Parathyroid adenoma (tissue), 2 donors: ENCODE measurements around the gene ARHGAP26.
"Not testable (repeated sequence)": the region's sequence is repeated elsewhere in the genome, so short reads cannot be mapped to it uniquely, and the experiment has no call there.

Source experiments
- H2AFZ ChIP-seq: fragments of 300-600 bp; sonication (generic); one replicate; pipeline ENCODE4 v1.7.0; 2017; ENCODE audit warnings: antibody characterized with exemption, mild to moderate bottlenecking
- H3K27ac ChIP-seq: fragments of 300-600 bp; sonication (generic); one replicate; pipeline ENCODE4 v1.7.0; 2017
- H3K27me3 ChIP-seq: fragments of 300-600 bp; sonication (generic); one replicate; pipeline ENCODE4 v1.7.0; 2017; ENCODE audit warnings: low read length; ENCODE audit not compliant: control insufficient read depth, insufficient read depth
- H3K36me3 ChIP-seq: fragments of 300-600 bp; sonication (generic); one replicate; pipeline ENCODE4 v1.7.0; 2017; ENCODE audit warnings: low read length; ENCODE audit not compliant: control insufficient read depth, insufficient read depth
- H3K4me1 ChIP-seq: fragments of 300-600 bp; sonication (generic); one replicate; pipeline ENCODE4 v1.7.0; 2017; ENCODE audit warnings: control low read depth
- H3K4me2 ChIP-seq: fragments of 300-600 bp; sonication (generic); one replicate; pipeline ENCODE4 v1.7.0; 2017; ENCODE audit warnings: low read length
- H3K4me3 ChIP-seq: fragments of 300-600 bp; sonication (generic); one replicate; pipeline ENCODE4 v1.7.0; 2017; ENCODE audit warnings: low read depth, low read length
- H3K79me2 ChIP-seq: fragments of 300-600 bp; sonication (generic); one replicate; pipeline ENCODE4 v1.7.0; 2017; ENCODE audit warnings: control low read depth
- H3K9ac ChIP-seq: fragments of 300-600 bp; sonication (generic); one replicate; pipeline ENCODE4 v1.7.0; 2017; ENCODE audit warnings: mild to moderate bottlenecking
- H3K9me3 ChIP-seq: fragments of 300-600 bp; sonication (generic); one replicate; pipeline ENCODE4 v1.7.0; 2017; ENCODE audit warnings: low read length; ENCODE audit not compliant: control insufficient read depth
- TF ChIP-seq, protein P1 (sequence below): fragments of 300-600 bp; sonication (generic); IDR thresholded peaks from one replicate; pipeline ENCODE4 v1.7.0; 2017; ENCODE audit warnings: antibody characterized with exemption, mild to moderate bottlenecking
- donor health status: primary hyperparathyroidism.

ARHGAP26 gene

DNA sequence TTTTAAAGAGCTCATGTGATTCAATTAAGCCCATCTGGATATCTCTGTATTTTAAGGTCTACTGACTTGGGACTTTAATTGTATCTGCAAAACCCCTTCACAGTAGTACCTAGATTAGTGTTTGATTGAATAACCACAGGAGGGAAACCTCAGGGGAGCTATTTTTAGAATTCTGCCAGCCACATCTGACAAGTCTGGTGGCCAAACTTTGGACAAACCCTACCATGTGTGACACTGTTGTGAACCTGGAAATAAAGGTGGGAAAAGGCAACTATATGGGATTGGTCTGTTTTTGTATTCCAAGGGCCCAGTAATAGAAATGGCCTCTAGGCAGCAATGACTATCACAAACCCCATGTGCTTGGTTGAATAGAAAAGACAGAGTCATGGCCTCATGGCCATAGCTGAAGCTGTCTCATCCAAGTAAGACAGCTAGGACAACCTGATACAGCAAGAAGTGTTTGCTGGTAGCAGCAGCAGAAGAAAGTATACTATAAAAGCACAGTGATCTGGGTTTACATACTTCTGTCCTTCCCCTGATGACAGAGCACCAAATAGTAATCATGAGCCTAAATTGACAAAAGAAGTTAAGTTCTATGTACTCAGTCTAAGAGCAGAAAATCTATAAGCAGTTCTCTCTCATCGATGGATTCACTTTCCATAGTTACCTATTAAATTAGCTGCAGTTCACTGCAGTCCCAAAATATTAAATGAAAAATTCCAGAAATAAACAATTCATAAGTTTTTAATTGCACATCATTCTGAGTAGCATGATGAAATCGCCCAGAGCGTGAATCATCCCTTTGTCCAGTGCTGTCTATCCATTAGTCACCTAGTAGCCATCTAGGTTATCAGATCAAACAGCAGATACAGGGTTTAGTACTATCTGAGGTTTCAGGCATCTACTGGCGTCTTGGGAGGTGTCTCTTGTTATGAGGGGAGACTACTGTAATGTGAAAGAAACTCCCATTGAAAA lies 189.8 kb downstream of the ARHGAP26 start:
- Histone ChIP-seq H3K27ac (no peak overlapping the region), H3K27me3 (no peaks in the 10 kb centered on the region), H3K4me2 (no peak overlapping the region), H3K9me3 (no peaks in the 10 kb centered on the region), H3K4me1 (no peaks in the 10 kb centered on the region), H3K79me2 (no peaks in the 10 kb centered on the region), H3K4me3 (no peak overlapping the region), H2AFZ (no peak overlapping the region), H3K36me3 (no peaks in the 10 kb centered on the region), H3K9ac (no peak overlapping the region)
- TF ChIP-seq, protein P1, sequence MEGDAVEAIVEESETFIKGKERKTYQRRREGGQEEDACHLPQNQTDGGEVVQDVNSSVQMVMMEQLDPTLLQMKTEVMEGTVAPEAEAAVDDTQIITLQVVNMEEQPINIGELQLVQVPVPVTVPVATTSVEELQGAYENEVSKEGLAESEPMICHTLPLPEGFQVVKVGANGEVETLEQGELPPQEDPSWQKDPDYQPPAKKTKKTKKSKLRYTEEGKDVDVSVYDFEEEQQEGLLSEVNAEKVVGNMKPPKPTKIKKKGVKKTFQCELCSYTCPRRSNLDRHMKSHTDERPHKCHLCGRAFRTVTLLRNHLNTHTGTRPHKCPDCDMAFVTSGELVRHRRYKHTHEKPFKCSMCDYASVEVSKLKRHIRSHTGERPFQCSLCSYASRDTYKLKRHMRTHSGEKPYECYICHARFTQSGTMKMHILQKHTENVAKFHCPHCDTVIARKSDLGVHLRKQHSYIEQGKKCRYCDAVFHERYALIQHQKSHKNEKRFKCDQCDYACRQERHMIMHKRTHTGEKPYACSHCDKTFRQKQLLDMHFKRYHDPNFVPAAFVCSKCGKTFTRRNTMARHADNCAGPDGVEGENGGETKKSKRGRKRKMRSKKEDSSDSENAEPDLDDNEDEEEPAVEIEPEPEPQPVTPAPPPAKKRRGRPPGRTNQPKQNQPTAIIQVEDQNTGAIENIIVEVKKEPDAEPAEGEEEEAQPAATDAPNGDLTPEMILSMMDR = no peak

DNA sequence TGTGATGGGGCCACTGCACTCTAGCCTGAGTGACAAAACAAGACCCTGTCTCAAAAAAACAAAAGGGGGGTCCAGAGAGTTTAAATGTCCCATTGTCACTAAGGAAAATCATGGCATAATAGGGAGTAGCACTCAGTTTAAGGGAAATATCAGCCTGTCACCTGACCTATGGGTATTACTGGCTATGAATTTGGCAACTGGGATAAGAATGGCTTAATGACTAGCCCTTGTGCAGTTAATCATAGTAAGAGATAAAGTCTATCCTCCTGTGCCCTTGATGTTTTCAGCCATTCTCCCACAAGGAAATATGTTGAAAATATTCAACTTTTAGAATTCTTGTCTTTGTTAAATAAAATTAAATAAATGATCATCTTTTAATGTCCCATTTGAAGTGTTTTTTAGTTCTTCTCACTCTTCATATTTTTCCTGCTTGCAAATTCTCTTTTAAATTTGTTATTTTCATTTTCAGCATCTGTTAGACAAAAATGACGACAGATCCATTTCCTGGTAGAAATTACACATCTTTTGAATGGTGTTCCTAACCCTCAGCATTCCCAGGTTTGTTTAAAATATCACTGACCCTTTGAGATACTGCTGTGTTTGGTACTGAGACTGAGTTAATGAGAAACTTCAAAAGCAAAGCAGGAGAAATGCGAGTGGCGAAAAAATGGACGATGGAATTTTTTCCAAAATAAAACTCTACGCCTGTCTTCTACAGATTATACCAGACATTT lies 191.4 kb downstream of the ARHGAP26 start:
- no peaks in the 10 kb centered on the region for H3K9me3 ChIP-seq
- no peak overlapping the region for H3K9ac ChIP-seq
- H3K36me3 ChIP-seq = no peaks in the 10 kb centered on the region
- H3K27ac ChIP-seq = no peak overlapping the region
- no peak overlapping the region for H3K4me2 ChIP-seq
- H3K27me3 ChIP-seq = no peaks in the 10 kb centered on the region
- no peak overlapping the region for H2AFZ ChIP-seq
- H3K4me1 ChIP-seq = no peaks in the 10 kb centered on the region
- no peak overlapping the region for H3K4me3 ChIP-seq
- no peaks in the 10 kb centered on the region for H3K79me2 ChIP-seq
- TF ChIP-seq, protein P1 = no peak

DNA sequence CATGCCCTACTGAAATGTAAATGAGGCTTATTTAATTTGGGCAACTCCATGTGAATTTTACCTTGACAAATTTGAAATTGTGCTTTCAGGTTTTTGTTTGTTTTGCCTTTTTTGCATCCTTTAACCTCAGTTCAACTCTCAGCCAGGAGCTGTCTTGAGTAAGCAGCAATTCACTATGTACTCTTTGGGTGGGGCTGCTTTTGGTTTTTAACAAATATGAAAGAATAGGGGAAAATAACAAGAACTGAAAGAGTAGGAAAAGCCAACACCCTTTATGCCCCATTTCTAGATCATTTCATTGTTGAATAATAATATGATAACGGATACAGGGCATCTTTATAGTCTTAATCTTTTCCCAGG lies 192.0 kb downstream of the ARHGAP26 start:
- Histone ChIP-seq H3K9me3 (no peaks in the 10 kb centered on the region), H3K79me2 (no peaks in the 10 kb centered on the region), H2AFZ (no peak overlapping the region), H3K27ac (no peak overlapping the region), H3K4me2 (no peak overlapping the region), H3K27me3 (no peaks in the 10 kb centered on the region), H3K36me3 (no peaks in the 10 kb centered on the region), H3K9ac (no peak overlapping the region), H3K4me3 (no peak overlapping the region), H3K4me1 (no peaks in the 10 kb centered on the region)
- TF ChIP-seq, protein P1 = no peak

DNA sequence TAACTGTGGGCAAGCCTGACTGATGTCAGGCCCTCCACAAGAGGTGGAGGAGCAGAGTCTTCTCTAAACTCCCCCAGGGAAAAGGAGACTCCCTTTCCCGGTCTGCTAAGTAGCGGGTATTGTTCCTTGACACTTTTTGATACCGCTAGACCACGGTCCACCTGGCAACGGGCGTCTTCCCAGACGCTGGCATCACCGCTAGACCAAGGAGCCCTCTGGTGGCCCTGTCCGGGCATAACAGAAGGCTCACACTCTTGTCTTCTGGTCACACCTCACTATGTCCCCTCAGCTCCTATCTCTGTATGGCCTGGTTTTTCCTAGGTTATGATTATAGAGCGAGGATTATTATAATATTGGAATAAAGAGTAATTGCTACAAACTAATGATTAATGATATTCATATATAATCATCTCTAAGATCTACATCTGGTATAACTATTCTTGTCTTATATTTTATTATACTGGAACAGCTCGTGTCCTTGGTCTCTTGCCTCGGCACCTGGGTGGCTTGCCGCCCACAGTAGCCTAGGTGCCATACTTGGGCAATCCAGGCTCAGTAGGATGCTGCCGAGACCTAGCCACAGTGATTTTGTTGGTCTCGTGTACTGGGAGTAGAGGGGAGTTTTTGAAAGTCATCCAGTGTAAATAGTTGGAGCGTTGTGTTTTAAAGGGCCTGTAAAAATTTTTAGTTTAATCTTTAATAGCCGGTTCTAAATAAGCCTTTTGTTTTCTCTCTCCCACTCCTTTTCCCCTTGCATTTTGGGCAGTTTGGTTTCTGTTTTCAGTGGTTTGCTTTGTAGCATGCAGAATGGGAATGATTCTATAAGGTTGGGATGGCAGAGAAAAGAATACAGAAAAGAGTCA lies 195.3 kb downstream of the ARHGAP26 start:
- H3K27me3 ChIP-seq, H3K9me3 ChIP-seq, H3K4me1 ChIP-seq, H3K4me3 ChIP-seq, H3K79me2 ChIP-seq, H3K4me2 ChIP-seq, H3K27ac ChIP-seq, H3K9ac ChIP-seq, H2AFZ ChIP-seq, H3K36me3 ChIP-seq: not testable (repeated sequence)

DNA sequence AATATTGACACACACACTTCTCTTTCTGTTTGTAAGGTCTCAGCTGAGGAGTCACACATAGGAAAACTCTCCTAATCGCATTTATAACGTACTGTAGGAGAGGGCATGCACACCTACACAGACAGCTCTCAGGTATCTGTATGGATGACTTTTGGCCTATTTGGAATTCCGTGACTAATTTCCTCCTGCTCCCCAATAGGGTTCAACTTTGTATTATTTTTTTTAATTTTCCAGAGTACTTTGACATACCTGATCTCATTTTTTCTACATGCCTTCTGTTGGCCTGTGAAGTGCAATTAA lies 195.9 kb downstream of the ARHGAP26 start:
- no peak overlapping the region for H3K9ac ChIP-seq
- H3K36me3 ChIP-seq = no peaks in the 10 kb centered on the region
- no peaks in the 10 kb centered on the region for H3K27me3 ChIP-seq
- H3K4me1 ChIP-seq = no peaks in the 10 kb centered on the region
- H3K4me2 ChIP-seq = no peak overlapping the region
- no peaks in the 10 kb centered on the region for H3K9me3 ChIP-seq
- H3K4me3 ChIP-seq = no peak overlapping the region
- H2AFZ ChIP-seq = no peak overlapping the region
- TF ChIP-seq, protein P1 = no peak
- no peak overlapping the region for H3K27ac ChIP-seq
- no peaks in the 10 kb centered on the region for H3K79me2 ChIP-seq
